CD4-positive, alpha-beta T cell treated with Interleukin-17A for 1 hour (primary cell): ENCODE measurements around the gene ENTHD1.

Source experiments
- DNase-seq: peaks from one replicate; pipeline ENCODE4 v3.0.0-alpha.2; 2020

The ENTHD1 gene

GRCh38 chr22:39728236-39728860 is 165.2 kb downstream of the ENTHD1 start:
- DNase-seq = no peak

- DNase-seq = no peak
These were observed 166.0 kb downstream of the ENTHD1 start for GRCh38 chr22:39727541-39727940.

- no peak for DNase-seq
These were observed 168.1 kb downstream of the ENTHD1 start for GRCh38 chr22:39725351-39726035.

GRCh38 chr22:39724857-39725256 is 168.7 kb downstream of the ENTHD1 start:
- DNase-seq = no peak

GRCh38 chr22:39724390-39724789 is 169.2 kb downstream of the ENTHD1 start:
- DNase-seq = no peak

- no peak for DNase-seq
These were observed 169.6 kb downstream of the ENTHD1 start for GRCh38 chr22:39723899-39724351.

GRCh38 chr22:39723463-39723862 is 170.1 kb downstream of the ENTHD1 start:
- DNase-seq = no peak

- DNase-seq = no peak
These were observed 171.1 kb downstream of the ENTHD1 start for GRCh38 chr22:39722501-39722900.

GRCh38 chr22:39722032-39722325 is 171.6 kb downstream of the ENTHD1 start:
- DNase-seq = no peak

GRCh38 chr22:39721206-39722031 is 172.1 kb downstream of the ENTHD1 start:
- DNase-seq = no peak

GRCh38 chr22:39719559-39720450 is 173.8 kb downstream of the ENTHD1 start:
- DNase-seq = no peak

- DNase-seq = no peak
These were observed 174.6 kb downstream of the ENTHD1 start for GRCh38 chr22:39718921-39719475.

GRCh38 chr22:39718206-39718605 is 175.4 kb downstream of the ENTHD1 start:
- no peak for DNase-seq

GRCh38 chr22:39717099-39717498 is 176.5 kb downstream of the ENTHD1 start:
- DNase-seq = no peak

- no peak for DNase-seq
These were observed 177.0 kb downstream of the ENTHD1 start for GRCh38 chr22:39716534-39716933.

- DNase-seq = no peak
These were observed 177.6 kb downstream of the ENTHD1 start for GRCh38 chr22:39715778-39716495.

- no peak for DNase-seq
These were observed 179.2 kb downstream of the ENTHD1 start for GRCh38 chr22:39714321-39714720.

- DNase-seq = no peak
These were observed 179.7 kb downstream of the ENTHD1 start for GRCh38 chr22:39713799-39714290.

GRCh38 chr22:39712751-39713525 is 180.6 kb downstream of the ENTHD1 start:
- no peak for DNase-seq

- DNase-seq = no peak
These were observed 181.5 kb downstream of the ENTHD1 start for GRCh38 chr22:39712081-39712480.
